GM23338 (cell line): ENCODE data around the gene MBOAT1.

ENCODE experiments used
- CREB1 ChIP-seq: fragments of 250-450 bp; sonication (Bioruptor Pico); IDR thresholded peaks from 2 replicates; pipeline ENCODE4 v1.5.0; 2020; ENCODE audit warnings: low read depth, mild to moderate bottlenecking, moderate library complexity
- EZH2 ChIP-seq: fragments of 200-600 bp; sonication (generic); IDR thresholded peaks from one replicate; pipeline ENCODE4 v1.8.0; 2017; ENCODE audit warnings: antibody characterized with exemption, mild to moderate bottlenecking, low read depth; ENCODE audit not compliant: unreplicated experiment
- EZH2phosphoT487 ChIP-seq: fragments of 200-600 bp; sonication (generic); IDR thresholded peaks from one replicate; pipeline ENCODE4 v1.8.1; 2018; ENCODE audit warnings: antibody characterized with exemption; ENCODE audit not compliant: unreplicated experiment
- TF ChIP-seq, protein P1 (sequence below), 2 experiments: fragments of 200-600 bp in 1 of 2; sonication (generic) in 1 of 2; conservative IDR thresholded peaks; 2 replicates each; pipeline versions ENCODE4 v1.5.1 to v1.6.1; 2016 to 2017; ENCODE audit warnings: antibody characterized with exemption in 2 of 2, low read depth in 2 of 2, mild to moderate bottlenecking in 2 of 2, moderate library complexity in 1 of 2

DNA sequence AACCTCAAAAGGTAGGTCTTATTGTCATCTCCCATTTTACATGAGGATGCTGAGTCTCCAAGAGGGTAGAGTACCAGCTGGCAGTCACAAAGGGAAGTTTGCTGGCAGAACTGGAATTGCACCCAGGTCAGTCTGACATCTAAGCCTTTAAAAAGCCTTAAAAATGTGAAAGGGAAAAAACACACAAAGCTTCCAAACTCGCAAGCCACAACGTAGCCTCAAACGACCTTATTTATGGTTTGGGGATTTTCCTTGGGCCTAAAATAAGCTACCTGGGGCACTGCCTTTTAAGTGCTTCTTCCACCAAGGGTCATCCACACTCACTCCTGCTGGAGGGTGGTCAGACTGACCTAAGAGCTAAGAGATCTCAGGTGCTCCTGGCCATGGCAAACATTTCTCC, 2.1 kb downstream of the MBOAT1 start:
- TF ChIP-seq, protein P1, sequence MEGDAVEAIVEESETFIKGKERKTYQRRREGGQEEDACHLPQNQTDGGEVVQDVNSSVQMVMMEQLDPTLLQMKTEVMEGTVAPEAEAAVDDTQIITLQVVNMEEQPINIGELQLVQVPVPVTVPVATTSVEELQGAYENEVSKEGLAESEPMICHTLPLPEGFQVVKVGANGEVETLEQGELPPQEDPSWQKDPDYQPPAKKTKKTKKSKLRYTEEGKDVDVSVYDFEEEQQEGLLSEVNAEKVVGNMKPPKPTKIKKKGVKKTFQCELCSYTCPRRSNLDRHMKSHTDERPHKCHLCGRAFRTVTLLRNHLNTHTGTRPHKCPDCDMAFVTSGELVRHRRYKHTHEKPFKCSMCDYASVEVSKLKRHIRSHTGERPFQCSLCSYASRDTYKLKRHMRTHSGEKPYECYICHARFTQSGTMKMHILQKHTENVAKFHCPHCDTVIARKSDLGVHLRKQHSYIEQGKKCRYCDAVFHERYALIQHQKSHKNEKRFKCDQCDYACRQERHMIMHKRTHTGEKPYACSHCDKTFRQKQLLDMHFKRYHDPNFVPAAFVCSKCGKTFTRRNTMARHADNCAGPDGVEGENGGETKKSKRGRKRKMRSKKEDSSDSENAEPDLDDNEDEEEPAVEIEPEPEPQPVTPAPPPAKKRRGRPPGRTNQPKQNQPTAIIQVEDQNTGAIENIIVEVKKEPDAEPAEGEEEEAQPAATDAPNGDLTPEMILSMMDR (conservative IDR thresholded peaks at IDR 0.05; ENCODE audit: low read depth in 2 of 2), result no peak
- TF ChIP-seq EZH2phosphoT487 (no peak), CREB1 (CRISPR knock-in tag) (no peak), EZH2 (no peak)
